ENCODE data around the gene RTRAF.
A peak's percentile ranks its signal among the peaks of the same experiment; 100 is the strongest.

RTRAF gene

GRCh38 chr14:51969852-51970540, 19.4 kb upstream of the RTRAF start:
- DNase-seq (ENCODE audit: low read depth) = no peak
- TF ChIP-seq CTCF (IDR thresholded peaks at IDR 0.05; ENCODE audit: low read depth, low read length) (no peak), MYC (IDR thresholded peaks at IDR 0.05; ENCODE audit: low read depth, low read length) (no peak), POLR2A (IDR thresholded peaks at IDR 0.05; ENCODE audit: extremely low read depth, insufficient read length) (no peak), MAX (IDR thresholded peaks at IDR 0.05; ENCODE audit: low read depth, low read length) (no peak)
- no peak overlapping the region for H3K4me3 ChIP-seq (ENCODE audit: low read depth, low read length)

GRCh38 chr14:51972566-51972965, 16.8 kb upstream of the RTRAF start:
- no peak overlapping the region for H3K4me3 ChIP-seq (ENCODE audit: low read depth, low read length)
- TF ChIP-seq CTCF (IDR thresholded peaks at IDR 0.05; ENCODE audit: low read depth, low read length) = no peak
- no peak for TF ChIP-seq POLR2A (IDR thresholded peaks at IDR 0.05; ENCODE audit: extremely low read depth, insufficient read length)
- no peak for TF ChIP-seq MAX (IDR thresholded peaks at IDR 0.05; ENCODE audit: low read depth, low read length)
- TF ChIP-seq MYC (IDR thresholded peaks at IDR 0.05; ENCODE audit: low read depth, low read length) = no peak
- DNase-seq (ENCODE audit: low read depth) = no peak

GRCh38 chr14:51977075-51977474, 12.3 kb upstream of the RTRAF start:
- no peak for TF ChIP-seq CTCF (IDR thresholded peaks at IDR 0.05; ENCODE audit: low read depth, low read length)
- TF ChIP-seq MYC (IDR thresholded peaks at IDR 0.05; ENCODE audit: low read depth, low read length) = no peak
- no peak for TF ChIP-seq POLR2A (IDR thresholded peaks at IDR 0.05; ENCODE audit: extremely low read depth, insufficient read length)
- no peak for TF ChIP-seq MAX (IDR thresholded peaks at IDR 0.05; ENCODE audit: low read depth, low read length)
- no peak overlapping the region for H3K4me3 ChIP-seq (ENCODE audit: low read depth, low read length)
- DNase-seq (ENCODE audit: low read depth) = no peak

- DNase-seq (ENCODE audit: low read depth) = no peak
- H3K4me3 ChIP-seq (ENCODE audit: low read depth, low read length) = no peak overlapping the region
- TF ChIP-seq CTCF (IDR thresholded peaks at IDR 0.05; ENCODE audit: low read depth, low read length) (no peak), MAX (IDR thresholded peaks at IDR 0.05; ENCODE audit: low read depth, low read length) (no peak), POLR2A (IDR thresholded peaks at IDR 0.05; ENCODE audit: extremely low read depth, insufficient read length) (no peak), MYC (IDR thresholded peaks at IDR 0.05; ENCODE audit: low read depth, low read length) (no peak)
These were observed 10.7 kb upstream of the RTRAF start for GRCh38 chr14:51978681-51979085.

GRCh38 chr14:51979088-51979709, 10.1 kb upstream of the RTRAF start:
- no peak overlapping the region for H3K4me3 ChIP-seq (ENCODE audit: low read depth, low read length)
- peak; percentile 83 for DNase-seq (ENCODE audit: low read depth)
- TF ChIP-seq POLR2A (IDR thresholded peaks at IDR 0.05; ENCODE audit: extremely low read depth, insufficient read length) = no peak
- no peak for TF ChIP-seq MAX (IDR thresholded peaks at IDR 0.05; ENCODE audit: low read depth, low read length)
- TF ChIP-seq MYC (IDR thresholded peaks at IDR 0.05; ENCODE audit: low read depth, low read length) = no peak
- TF ChIP-seq CTCF (IDR thresholded peaks at IDR 0.05; ENCODE audit: low read depth, low read length) = peak; percentile 76
